IMR-90 (cell line): Measurements from ENCODE around the gene YES1. TPM values are rescaled to one million over a fixed set of nuclear protein-coding genes. Genes with fewer than 3 reads are reported as not detected.

ENCODE experiments used
- ATAC-seq: fragments of 200-7000 bp; cut with Tn5 transposase; 2 replicates; pipeline ENCODE4 v1.9.1; 2020; ENCODE audit warnings: low read depth, mild to moderate bottlenecking, moderate library complexity
- BruUV-seq: library from RNA; stranded (reverse); fragments of 400-500 nt; replicated peaks from 2 replicates; lab custom pipeline; 2021; lab: Mats Ljungman, UMichigan
- CTCF ChIA-PET: fragments of 300-600 bp; formaldehyde crosslinking; extraction: SDS; loops from one replicate; lab custom pipeline; 2021; ENCODE audit warnings: antibody characterized with exemption; lab: Yijun Ruan, JAX
- POLR2A ChIA-PET: fragments of 300-600 bp; sonication (Branson Sonifier 250); formaldehyde crosslinking; loops from one replicate; lab custom pipeline; 2022; ENCODE audit warnings: antibody characterized with exemption; ENCODE audit not compliant: unreplicated experiment; lab: Charles Lee
- DNase-seq: peaks from one replicate; pipeline ENCODE4 v3.0.0; 2013
- H2AFZ ChIP-seq: replicated peaks from 2 replicates; pipeline ENCODE3; 2013; ENCODE audit warnings: low read length, mild to moderate bottlenecking; ENCODE audit not compliant: poor library complexity
- H2AK5ac ChIP-seq: 2 replicates; pipeline ENCODE4 v1.6.1; 2013; ENCODE audit warnings: low read depth, low read length, inconsistent platforms
- H2AK9ac ChIP-seq: replicated peaks from 2 replicates; pipeline ENCODE3; 2013; ENCODE audit warnings: mild to moderate bottlenecking, low read depth, low read length, moderate library complexity; ENCODE audit not compliant: poor library complexity
- H2BK120ac ChIP-seq: 2 replicates; pipeline ENCODE4 v1.6.1; 2013; ENCODE audit warnings: low read depth, low read length, inconsistent platforms
- H2BK15ac ChIP-seq: 3 replicates; pipeline ENCODE4 v1.6.1; 2013; ENCODE audit warnings: low read depth, low read length, inconsistent platforms
- H2BK20ac ChIP-seq: 2 replicates; pipeline ENCODE4 v1.6.1; 2013; ENCODE audit warnings: low read depth, mild to moderate bottlenecking, inconsistent platforms, low read length, moderate library complexity
- H2BK5ac ChIP-seq: 2 replicates; pipeline ENCODE4 v1.6.1; 2013; ENCODE audit warnings: mild to moderate bottlenecking, low read depth, low read length, inconsistent platforms; ENCODE audit not compliant: poor library complexity, severe bottlenecking
- H3K14ac ChIP-seq: replicated peaks from 2 replicates; pipeline ENCODE4 v1.6.1; 2013; ENCODE audit warnings: low read depth, low read length, inconsistent platforms
- H3K18ac ChIP-seq: 2 replicates; pipeline ENCODE4 v1.6.1; 2013; ENCODE audit warnings: low read depth, low read length, control low read depth
- H3K23ac ChIP-seq: 2 replicates; pipeline ENCODE4 v1.6.1; 2013; ENCODE audit warnings: low read depth, low read length, inconsistent platforms
- H3K27ac ChIP-seq: 2 replicates; pipeline ENCODE4 v1.5.1; 2013; ENCODE audit warnings: mild to moderate bottlenecking, control low read depth, low read length; ENCODE audit not compliant: insufficient read depth
- H3K27me3 ChIP-seq: 2 replicates; pipeline ENCODE4 v1.6.1; 2013; ENCODE audit warnings: low read length; ENCODE audit not compliant: control insufficient read depth, insufficient read depth
- H3K36me3 ChIP-seq: 2 replicates; pipeline ENCODE4 v1.6.1; 2013; ENCODE audit warnings: low read length, mixed read lengths; ENCODE audit not compliant: control insufficient read depth, insufficient read depth
- H3K4ac ChIP-seq: 2 replicates; pipeline ENCODE4 v1.6.1; 2013; ENCODE audit warnings: low read depth, low read length, inconsistent platforms
- H3K4me1 ChIP-seq: 2 replicates; pipeline ENCODE4 v1.6.1; 2013; ENCODE audit warnings: low read length, mixed read lengths; ENCODE audit not compliant: control insufficient read depth, insufficient read depth
- H3K4me2 ChIP-seq: 2 replicates; pipeline ENCODE4 v1.6.1; 2013; ENCODE audit warnings: low read depth, mild to moderate bottlenecking, control low read depth, low read length, moderate library complexity
- H3K4me3 ChIP-seq: 2 replicates; pipeline ENCODE4 v1.5.1; 2013; ENCODE audit warnings: low read depth, mild to moderate bottlenecking, control low read depth, low read length, moderate library complexity; ENCODE audit not compliant: insufficient read depth
- H3K56ac ChIP-seq: 2 replicates; pipeline ENCODE4 v1.6.1; 2013; ENCODE audit warnings: low read length, inconsistent platforms; ENCODE audit not compliant: insufficient read depth; ENCODE audit errors: extremely low read depth
- H3K79me1 ChIP-seq, 2 experiments: 2 replicates each; pipeline ENCODE4 v1.6.1; 2013; ENCODE audit warnings: low read length in 2 of 2, inconsistent platforms in 1 of 2, low read depth in 1 of 2
- H3K9ac ChIP-seq: 2 replicates; pipeline ENCODE4 v1.6.1; 2013; ENCODE audit warnings: low read depth, low read length, control low read depth
- H3K9me1 ChIP-seq: 2 replicates; pipeline ENCODE4 v1.6.1; 2013; ENCODE audit warnings: low read length, inconsistent platforms; ENCODE audit not compliant: insufficient read depth
- H3K9me3 ChIP-seq: 2 replicates; pipeline ENCODE4 v1.6.1; 2013; ENCODE audit warnings: low read length; ENCODE audit not compliant: control insufficient read depth, insufficient read depth
- H4K20me1 ChIP-seq: 2 replicates; pipeline ENCODE4 v1.6.1; 2013; ENCODE audit warnings: low read length, inconsistent platforms; ENCODE audit not compliant: insufficient read depth
- H4K5ac ChIP-seq: 2 replicates; pipeline ENCODE4 v1.6.1; 2013; ENCODE audit warnings: mild to moderate bottlenecking, low read depth, low read length, control low read depth
- H4K8ac ChIP-seq, 2 experiments: 2 replicates each; pipeline ENCODE4 v1.6.1; 2013; ENCODE audit warnings: low read depth in 2 of 2, low read length in 2 of 2, control low read depth in 1 of 2, inconsistent platforms in 1 of 2
- H4K91ac ChIP-seq: 2 replicates; pipeline ENCODE4 v1.6.1; 2013; ENCODE audit warnings: low read depth, low read length, inconsistent platforms; ENCODE audit not compliant: insufficient read depth
- FOS ChIP-seq: fragments of 150-350 bp; IDR thresholded peaks from 2 replicates; pipeline ENCODE4 v1.6.1; 2016; ENCODE audit warnings: low read depth, low read length
- MAZ ChIP-seq: IDR thresholded peaks from 2 replicates; pipeline ENCODE4 v1.6.1; 2012; ENCODE audit warnings: low read depth, mild to moderate bottlenecking, low read length, improper control_type of control experiment, moderate library complexity, borderline replicate concordance
- RFX5 ChIP-seq: IDR thresholded peaks from 2 replicates; pipeline ENCODE4 v1.8.0; 2012; ENCODE audit warnings: low read depth, mild to moderate bottlenecking, low read length, moderate library complexity
- WGBS, 2 experiments: methylation state at CpG; one replicate each; pipeline versions ENCODE4 v1.1.5 to v1.1.7; 2013; ENCODE audit warnings: missing lambda C conversion rate in 2 of 2; ENCODE audit not compliant: insufficient read length in 1 of 2; ENCODE audit errors: extremely low coverage in 2 of 2; 5-methylcytosine and 5-hydroxymethylcytosine counted together
- dilution Hi-C: fragments of 300-500 bp; cut with HindIII; formaldehyde crosslinking; loops from one replicate; pipeline ENCODE4 v1.14.3; 2018; ENCODE audit warnings: low sequenced_read_pairs; ENCODE audit not compliant: unreplicated experiment
- in situ Hi-C: fragments of 300-500 bp; cut with MboI; formaldehyde crosslinking; loops from 3 replicates; pipeline ENCODE4 v1.14.3; 2019; ENCODE audit warnings: low sequenced_read_pairs, inconsistent platforms, mixed read lengths
- intact Hi-C: fragments of 100-400 bp; cut with micrococcal nuclease; formaldehyde crosslinking; loops from 2 replicates; pipeline ENCODE4 v1.10.0; 2022
- polyA plus RNA-seq, 3 experiments: library from polyadenylated mRNA; depleted of rRNA; stranded (reverse); fragments of >200 nt; gene quantifications; 2 replicates each; pipeline ENCODE4 v1.2.3, GENCODE V29; 2012; ENCODE audit warnings: low replicate concordance in 1 of 3
- total RNA-seq: library from RNA; depleted of rRNA; stranded (reverse); fragments of >200 nt; gene quantifications from 2 replicates; pipeline ENCODE4 v1.2.3, GENCODE V29; 2012

The YES1 gene
- total and polyA plus RNA-seq, 2 of the 4 experiments (the other 2 are of a cell fraction) = 16.7 to 62.0 TPM

DNA sequence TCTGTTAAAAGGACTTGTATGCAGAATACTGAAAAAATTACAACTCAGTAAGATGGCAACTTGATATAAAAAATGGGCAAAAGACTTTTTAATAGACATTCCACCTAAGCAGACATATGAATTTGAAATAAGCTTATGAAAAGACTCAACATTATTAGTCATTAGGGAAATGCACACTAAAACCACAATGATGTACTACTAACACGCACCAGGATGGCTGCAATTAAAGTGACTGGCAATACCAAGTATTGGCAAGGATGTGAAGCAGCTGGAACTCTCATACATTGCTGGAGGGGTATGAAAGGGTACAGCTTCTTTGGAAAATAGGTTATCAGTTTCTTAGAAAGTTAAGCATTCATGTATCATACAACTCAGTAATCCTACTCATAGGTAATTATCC lies 96.4 kb downstream of the YES1 start:
- H3K9ac ChIP-seq = no peak overlapping the region
- BruUV-seq = no TSS peak
- H3K56ac ChIP-seq = no peak overlapping the region
- intact Hi-C loops = no loop called here
- dilution Hi-C loops = no loop called here
- H3K9me3 ChIP-seq = peaks cover 6% of the 10 kb centered on the region; the same call in 1 of the 2 replicates
- no peak overlapping the region for H4K5ac ChIP-seq
- H4K20me1 ChIP-seq = no peaks in the 10 kb centered on the region
- no peaks in the 10 kb centered on the region for H3K4me1 ChIP-seq
- H3K79me1 ChIP-seq = peaks cover 8 to 12% of the 10 kb centered on the region in 2 experiments
- H2BK15ac ChIP-seq = no peak overlapping the region
- H3K4ac ChIP-seq = no peak overlapping the region
- H3K27me3 ChIP-seq = no peaks in the 10 kb centered on the region
- no peak overlapping the region for H2AK9ac ChIP-seq
- CTCF ChIA-PET = interaction anchor here (1.2 kb wide), 1 partner anchor 115 kb away, joined by 3 read pairs; no protein-coding TSS in a partner anchor
- H2BK20ac ChIP-seq = no peak overlapping the region
- no CpG with 5 or more reads among the region's 1 CpG for WGBS, 2 experiments
- H3K14ac ChIP-seq = no peak overlapping the region
- ATAC-seq (no peak), DNase-seq (peak; percentile 82)
- H4K91ac ChIP-seq = no peak overlapping the region
- H3K23ac ChIP-seq = no peak overlapping the region
- peaks cover 4% of the 10 kb centered on the region for H3K9me1 ChIP-seq
- no peak overlapping the region for H2BK5ac ChIP-seq
- H2AK5ac ChIP-seq = no peak overlapping the region
- POLR2A ChIA-PET = no interaction called here
- no peak overlapping the region for H2BK120ac ChIP-seq
- H4K8ac ChIP-seq = no peak overlapping the region
- in situ Hi-C loops = no loop called here
- H2AFZ ChIP-seq = no peak overlapping the region
- H3K36me3 ChIP-seq = 0 out of 2 replicates have a peak, but pooled peaks cover 1% of the 10 kb centered on the region
- H3K4me3 ChIP-seq = no peak overlapping the region
- H3K4me2 ChIP-seq = no peak overlapping the region
- no peak overlapping the region for H3K18ac ChIP-seq
- TF ChIP-seq MAZ (no peak), RFX5 (no peak), FOS (0 out of 2 replicates have a peak, but pooled peaks have one; percentile 28)
- no peak overlapping the region for H3K27ac ChIP-seq
